LNCaP clone FGC (cell line): Measurements from ENCODE around the gene RPS23.
A peak's percentile ranks its signal among the peaks of the same experiment; 100 is the strongest.

Experiments
- DNase-seq: peaks from one replicate; pipeline ENCODE4 v3.0.0-alpha.2; 2011; ENCODE audit warnings: low read depth
- H3K4me3 ChIP-seq: 2 replicates; pipeline ENCODE4 v1.5.1; 2011; ENCODE audit warnings: mild to moderate bottlenecking, low read depth, low read length, control low read depth
- TF ChIP-seq, protein P1 (sequence below): IDR thresholded peaks from 2 replicates; pipeline ENCODE4 v1.5.1; 2012; ENCODE audit warnings: mild to moderate bottlenecking; ENCODE audit not compliant: control insufficient read depth, insufficient read depth; ENCODE audit errors: extremely low read depth

Gene RPS23

GRCh38 chr5:82277987-82278710, at the start of gene RPS23:
RPS23 (minus strand) TSS chr5:82278354; CDS start chr5:82278323, 31 bp downstream.
- TF ChIP-seq, protein P1, sequence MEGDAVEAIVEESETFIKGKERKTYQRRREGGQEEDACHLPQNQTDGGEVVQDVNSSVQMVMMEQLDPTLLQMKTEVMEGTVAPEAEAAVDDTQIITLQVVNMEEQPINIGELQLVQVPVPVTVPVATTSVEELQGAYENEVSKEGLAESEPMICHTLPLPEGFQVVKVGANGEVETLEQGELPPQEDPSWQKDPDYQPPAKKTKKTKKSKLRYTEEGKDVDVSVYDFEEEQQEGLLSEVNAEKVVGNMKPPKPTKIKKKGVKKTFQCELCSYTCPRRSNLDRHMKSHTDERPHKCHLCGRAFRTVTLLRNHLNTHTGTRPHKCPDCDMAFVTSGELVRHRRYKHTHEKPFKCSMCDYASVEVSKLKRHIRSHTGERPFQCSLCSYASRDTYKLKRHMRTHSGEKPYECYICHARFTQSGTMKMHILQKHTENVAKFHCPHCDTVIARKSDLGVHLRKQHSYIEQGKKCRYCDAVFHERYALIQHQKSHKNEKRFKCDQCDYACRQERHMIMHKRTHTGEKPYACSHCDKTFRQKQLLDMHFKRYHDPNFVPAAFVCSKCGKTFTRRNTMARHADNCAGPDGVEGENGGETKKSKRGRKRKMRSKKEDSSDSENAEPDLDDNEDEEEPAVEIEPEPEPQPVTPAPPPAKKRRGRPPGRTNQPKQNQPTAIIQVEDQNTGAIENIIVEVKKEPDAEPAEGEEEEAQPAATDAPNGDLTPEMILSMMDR, result no peak
- peak within 1 kb of the TSS; percentile 90 for H3K4me3 ChIP-seq
- peak; percentile 82 for DNase-seq

GRCh38 chr5:82327941-82328340, 49.8 kb upstream of the RPS23 start:
- no peak for DNase-seq

DNA sequence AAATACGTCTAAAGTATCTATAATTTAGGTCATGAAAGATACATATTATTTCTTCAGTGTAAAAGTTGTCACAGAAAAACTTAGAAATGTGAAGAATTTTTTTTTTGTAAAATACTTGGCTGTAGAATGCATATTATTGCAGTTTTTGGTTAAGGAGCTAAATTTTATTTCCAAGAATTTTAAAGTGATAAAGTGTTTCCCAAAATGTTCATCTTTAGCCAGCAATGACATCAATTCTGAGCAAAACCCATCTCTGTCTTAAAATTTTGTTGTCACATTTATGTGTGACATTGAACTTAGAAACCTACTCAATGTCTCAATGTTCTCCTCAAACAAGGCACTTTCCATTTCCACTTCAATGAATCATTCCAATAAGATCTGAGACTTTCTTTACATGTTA, 47.8 kb upstream of the RPS23 start:
- no peak for DNase-seq
- TF ChIP-seq, protein P1, result no peak
- no peak overlapping the region for H3K4me3 ChIP-seq

More at GRCh38 chr5:82327941-82328340, 49.8 kb upstream of the RPS23 start:
- TF ChIP-seq, protein P1, result no peak
- no peak overlapping the region for H3K4me3 ChIP-seq

DNA sequence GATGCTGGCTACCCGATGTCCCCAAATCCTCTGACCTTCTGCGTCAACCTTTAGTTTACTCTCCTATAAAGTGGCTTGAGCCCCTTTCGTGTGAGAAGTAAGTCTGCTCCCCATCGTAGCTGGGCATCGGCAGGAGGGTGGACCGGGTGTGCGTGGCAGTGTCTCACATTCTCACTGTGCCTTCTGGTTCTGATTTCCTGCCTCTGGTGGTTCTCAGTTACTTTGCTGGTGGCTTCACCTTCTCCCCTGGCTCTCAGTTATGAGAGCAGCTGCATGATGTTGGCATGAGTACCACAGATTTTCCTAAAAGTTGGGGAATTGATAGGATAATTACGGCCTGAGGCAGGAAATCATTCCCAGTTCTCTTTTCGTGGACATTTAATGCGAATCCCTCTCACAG, 47.0 kb upstream of the RPS23 start:
- no peak overlapping the region for H3K4me3 ChIP-seq
- TF ChIP-seq, protein P1, result no peak
- DNase-seq, result no peak

- TF ChIP-seq, protein P1, result no peak
- DNase-seq, result no peak
- no peak overlapping the region for H3K4me3 ChIP-seq
These were observed 42.8 kb upstream of the RPS23 start for GRCh38 chr5:82320966-82321365.

- DNase-seq, result no peak
- H3K4me3 ChIP-seq, result no peak overlapping the region
- TF ChIP-seq, protein P1, result no peak
These were observed 41.7 kb upstream of the RPS23 start for GRCh38 chr5:82319651-82320376.
